IMR-90 (cell line): Measurements from ENCODE around the gene SERINC3. TPM values are rescaled to one million over a fixed set of nuclear protein-coding genes. Genes with fewer than 3 reads are reported as not detected.

Experiments
- ATAC-seq: fragments of 200-7000 bp; cut with Tn5 transposase; 2 replicates; pipeline ENCODE4 v1.9.1; 2020; ENCODE audit warnings: low read depth, mild to moderate bottlenecking, moderate library complexity
- BruUV-seq: library from RNA; stranded (reverse); fragments of 400-500 nt; replicated peaks from 2 replicates; lab custom pipeline; 2021; lab: Mats Ljungman, UMichigan
- CTCF ChIA-PET: fragments of 300-600 bp; formaldehyde crosslinking; extraction: SDS; loops from one replicate; lab custom pipeline; 2021; ENCODE audit warnings: antibody characterized with exemption; lab: Yijun Ruan, JAX
- POLR2A ChIA-PET: fragments of 300-600 bp; sonication (Branson Sonifier 250); formaldehyde crosslinking; loops from one replicate; lab custom pipeline; 2022; ENCODE audit warnings: antibody characterized with exemption; ENCODE audit not compliant: unreplicated experiment; lab: Charles Lee
- DNase-seq: peaks from one replicate; pipeline ENCODE4 v3.0.0; 2013
- H2AFZ ChIP-seq: replicated peaks from 2 replicates; pipeline ENCODE3; 2013; ENCODE audit warnings: low read length, mild to moderate bottlenecking; ENCODE audit not compliant: poor library complexity
- H2AK5ac ChIP-seq: 2 replicates; pipeline ENCODE4 v1.6.1; 2013; ENCODE audit warnings: low read depth, low read length, inconsistent platforms
- H2AK9ac ChIP-seq: replicated peaks from 2 replicates; pipeline ENCODE3; 2013; ENCODE audit warnings: mild to moderate bottlenecking, low read depth, low read length, moderate library complexity; ENCODE audit not compliant: poor library complexity
- H2BK120ac ChIP-seq: 2 replicates; pipeline ENCODE4 v1.6.1; 2013; ENCODE audit warnings: low read depth, low read length, inconsistent platforms
- H2BK15ac ChIP-seq: 3 replicates; pipeline ENCODE4 v1.6.1; 2013; ENCODE audit warnings: low read depth, low read length, inconsistent platforms
- H2BK20ac ChIP-seq: 2 replicates; pipeline ENCODE4 v1.6.1; 2013; ENCODE audit warnings: low read depth, mild to moderate bottlenecking, inconsistent platforms, low read length, moderate library complexity
- H2BK5ac ChIP-seq: 2 replicates; pipeline ENCODE4 v1.6.1; 2013; ENCODE audit warnings: mild to moderate bottlenecking, low read depth, low read length, inconsistent platforms; ENCODE audit not compliant: poor library complexity, severe bottlenecking
- H3K14ac ChIP-seq: replicated peaks from 2 replicates; pipeline ENCODE4 v1.6.1; 2013; ENCODE audit warnings: low read depth, low read length, inconsistent platforms
- H3K18ac ChIP-seq: 2 replicates; pipeline ENCODE4 v1.6.1; 2013; ENCODE audit warnings: low read depth, low read length, control low read depth
- H3K23ac ChIP-seq: 2 replicates; pipeline ENCODE4 v1.6.1; 2013; ENCODE audit warnings: low read depth, low read length, inconsistent platforms
- H3K27ac ChIP-seq: 2 replicates; pipeline ENCODE4 v1.5.1; 2013; ENCODE audit warnings: mild to moderate bottlenecking, control low read depth, low read length; ENCODE audit not compliant: insufficient read depth
- H3K27me3 ChIP-seq: 2 replicates; pipeline ENCODE4 v1.6.1; 2013; ENCODE audit warnings: low read length; ENCODE audit not compliant: control insufficient read depth, insufficient read depth
- H3K36me3 ChIP-seq: 2 replicates; pipeline ENCODE4 v1.6.1; 2013; ENCODE audit warnings: low read length, mixed read lengths; ENCODE audit not compliant: control insufficient read depth, insufficient read depth
- H3K4ac ChIP-seq: 2 replicates; pipeline ENCODE4 v1.6.1; 2013; ENCODE audit warnings: low read depth, low read length, inconsistent platforms
- H3K4me1 ChIP-seq: 2 replicates; pipeline ENCODE4 v1.6.1; 2013; ENCODE audit warnings: low read length, mixed read lengths; ENCODE audit not compliant: control insufficient read depth, insufficient read depth
- H3K4me2 ChIP-seq: 2 replicates; pipeline ENCODE4 v1.6.1; 2013; ENCODE audit warnings: low read depth, mild to moderate bottlenecking, control low read depth, low read length, moderate library complexity
- H3K4me3 ChIP-seq: 2 replicates; pipeline ENCODE4 v1.5.1; 2013; ENCODE audit warnings: low read depth, mild to moderate bottlenecking, control low read depth, low read length, moderate library complexity; ENCODE audit not compliant: insufficient read depth
- H3K56ac ChIP-seq: 2 replicates; pipeline ENCODE4 v1.6.1; 2013; ENCODE audit warnings: low read length, inconsistent platforms; ENCODE audit not compliant: insufficient read depth; ENCODE audit errors: extremely low read depth
- H3K79me1 ChIP-seq, 2 experiments: 2 replicates each; pipeline ENCODE4 v1.6.1; 2013; ENCODE audit warnings: low read length in 2 of 2, inconsistent platforms in 1 of 2, low read depth in 1 of 2
- H3K9ac ChIP-seq: 2 replicates; pipeline ENCODE4 v1.6.1; 2013; ENCODE audit warnings: low read depth, low read length, control low read depth
- H3K9me1 ChIP-seq: 2 replicates; pipeline ENCODE4 v1.6.1; 2013; ENCODE audit warnings: low read length, inconsistent platforms; ENCODE audit not compliant: insufficient read depth
- H3K9me3 ChIP-seq: 2 replicates; pipeline ENCODE4 v1.6.1; 2013; ENCODE audit warnings: low read length; ENCODE audit not compliant: control insufficient read depth, insufficient read depth
- H4K20me1 ChIP-seq: 2 replicates; pipeline ENCODE4 v1.6.1; 2013; ENCODE audit warnings: low read length, inconsistent platforms; ENCODE audit not compliant: insufficient read depth
- H4K5ac ChIP-seq: 2 replicates; pipeline ENCODE4 v1.6.1; 2013; ENCODE audit warnings: mild to moderate bottlenecking, low read depth, low read length, control low read depth
- H4K8ac ChIP-seq, 2 experiments: 2 replicates each; pipeline ENCODE4 v1.6.1; 2013; ENCODE audit warnings: low read depth in 2 of 2, low read length in 2 of 2, control low read depth in 1 of 2, inconsistent platforms in 1 of 2
- H4K91ac ChIP-seq: 2 replicates; pipeline ENCODE4 v1.6.1; 2013; ENCODE audit warnings: low read depth, low read length, inconsistent platforms; ENCODE audit not compliant: insufficient read depth
- CEBPB ChIP-seq: IDR thresholded peaks from 2 replicates; pipeline ENCODE4 v1.6.1; 2012; ENCODE audit warnings: low read depth, low read length, improper control_type of control experiment
- NFE2L2 ChIP-seq: fragments of 150-350 bp; IDR thresholded peaks from 2 replicates; pipeline ENCODE4 v1.6.1; 2016; ENCODE audit warnings: low read depth, mild to moderate bottlenecking, low read length
- POLR2A ChIP-seq: IDR thresholded peaks from 2 replicates; pipeline ENCODE4 v1.6.1; 2012; ENCODE audit warnings: mild to moderate bottlenecking, low read depth, low read length
- RFX5 ChIP-seq: IDR thresholded peaks from 2 replicates; pipeline ENCODE4 v1.8.0; 2012; ENCODE audit warnings: low read depth, mild to moderate bottlenecking, low read length, moderate library complexity
- SMC3 ChIP-seq: fragments of 150-350 bp; IDR thresholded peaks from 2 replicates; pipeline ENCODE4 v1.6.1; 2016; ENCODE audit warnings: low read depth, mild to moderate bottlenecking, antibody characterized with exemption, low read length, moderate library complexity
- WGBS, 2 experiments: methylation state at CpG; one replicate each; pipeline versions ENCODE4 v1.1.5 to v1.1.7; 2013; ENCODE audit warnings: missing lambda C conversion rate in 2 of 2; ENCODE audit not compliant: insufficient read length in 1 of 2; ENCODE audit errors: extremely low coverage in 2 of 2; 5-methylcytosine and 5-hydroxymethylcytosine counted together
- dilution Hi-C: fragments of 300-500 bp; cut with HindIII; formaldehyde crosslinking; loops from one replicate; pipeline ENCODE4 v1.14.3; 2018; ENCODE audit warnings: low sequenced_read_pairs; ENCODE audit not compliant: unreplicated experiment
- in situ Hi-C: fragments of 300-500 bp; cut with MboI; formaldehyde crosslinking; loops from 3 replicates; pipeline ENCODE4 v1.14.3; 2019; ENCODE audit warnings: low sequenced_read_pairs, inconsistent platforms, mixed read lengths
- intact Hi-C: fragments of 100-400 bp; cut with micrococcal nuclease; formaldehyde crosslinking; loops from 2 replicates; pipeline ENCODE4 v1.10.0; 2022
- polyA plus RNA-seq, 3 experiments: library from polyadenylated mRNA; depleted of rRNA; stranded (reverse); fragments of >200 nt; gene quantifications; 2 replicates each; pipeline ENCODE4 v1.2.3, GENCODE V29; 2012; ENCODE audit warnings: low replicate concordance in 1 of 3
- total RNA-seq: library from RNA; depleted of rRNA; stranded (reverse); fragments of >200 nt; gene quantifications from 2 replicates; pipeline ENCODE4 v1.2.3, GENCODE V29; 2012
- TF ChIP-seq, protein P1 (sequence below): fragments of 150-350 bp; IDR thresholded peaks from 2 replicates; pipeline ENCODE4 v1.6.1; 2016; ENCODE audit warnings: low read depth, mild to moderate bottlenecking, low read length, moderate library complexity, borderline replicate concordance

Gene SERINC3
- total and polyA plus RNA-seq, 2 of the 4 experiments (the other 2 are of a cell fraction): 101 to 132 TPM

DNA sequence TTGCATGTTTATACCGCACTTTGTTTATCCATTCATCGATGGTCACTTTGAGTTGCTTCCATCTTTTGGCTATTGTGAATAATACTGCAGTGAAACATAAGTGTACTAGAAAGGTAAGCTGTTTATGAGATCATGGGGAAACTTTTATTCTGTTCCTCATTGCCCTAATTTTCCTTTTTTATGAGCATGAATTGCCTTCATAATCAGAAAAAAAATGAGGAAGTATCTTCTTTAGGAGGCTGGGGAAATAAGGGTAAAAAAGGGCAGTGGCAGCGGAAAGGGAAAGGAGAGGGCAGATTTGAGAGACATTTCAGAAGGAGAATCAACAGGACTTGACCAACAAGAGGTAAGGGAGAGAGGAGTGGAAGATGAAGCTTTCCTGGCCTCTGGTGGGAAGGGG lies 14.3 kb upstream of the SERINC3 start:
- Histone ChIP-seq H3K4me3 (no peak overlapping the region), H3K4me2 (no peak overlapping the region), H2BK120ac (no peak overlapping the region), H2BK5ac (no peak overlapping the region), H3K9me3 (no peaks in the 10 kb centered on the region), H2AFZ (peak overlapping the region; percentile 54), H3K9ac (no peak overlapping the region), H2AK5ac (no peak overlapping the region), H3K27ac (no peak overlapping the region), H3K4ac (no peak overlapping the region), H3K36me3 (no peaks in the 10 kb centered on the region), H4K8ac (no peak overlapping the region), H3K4me1 (peaks cover 3% of the 10 kb centered on the region), H4K20me1 (no peaks in the 10 kb centered on the region), H4K5ac (no peak overlapping the region), H3K23ac (0 out of 2 replicates have a peak overlapping the region, but pooled peaks have one; percentile 22), H3K79me1 (peaks cover 15 to 30% of the 10 kb centered on the region in 2 experiments), H3K27me3 (no peaks in the 10 kb centered on the region), H2BK20ac (no peak overlapping the region), H3K18ac (no peak overlapping the region), H3K9me1 (0 out of 2 replicates have a peak, but pooled peaks cover 4% of the 10 kb centered on the region), H4K91ac (no peak overlapping the region), H3K14ac (no peak overlapping the region), H2AK9ac (no peak overlapping the region), H3K56ac (no peak overlapping the region), H2BK15ac (no peak overlapping the region)
- in situ Hi-C loops: loop anchor here (10.0 kb wide), 1 partner anchor 69 kb away; no protein-coding TSS in a partner anchor
- BruUV-seq: no TSS peak
- DNase-seq: no peak
- no peak for ATAC-seq
- intact Hi-C loops: no loop called here
- WGBS, 2 experiments: 100% methylated on average over 1 of the region's 3 CpGs; no CpG with 5 or more reads in 1 of the 2 experiments
- POLR2A ChIA-PET: no interaction called here
- TF ChIP-seq, protein P1, sequence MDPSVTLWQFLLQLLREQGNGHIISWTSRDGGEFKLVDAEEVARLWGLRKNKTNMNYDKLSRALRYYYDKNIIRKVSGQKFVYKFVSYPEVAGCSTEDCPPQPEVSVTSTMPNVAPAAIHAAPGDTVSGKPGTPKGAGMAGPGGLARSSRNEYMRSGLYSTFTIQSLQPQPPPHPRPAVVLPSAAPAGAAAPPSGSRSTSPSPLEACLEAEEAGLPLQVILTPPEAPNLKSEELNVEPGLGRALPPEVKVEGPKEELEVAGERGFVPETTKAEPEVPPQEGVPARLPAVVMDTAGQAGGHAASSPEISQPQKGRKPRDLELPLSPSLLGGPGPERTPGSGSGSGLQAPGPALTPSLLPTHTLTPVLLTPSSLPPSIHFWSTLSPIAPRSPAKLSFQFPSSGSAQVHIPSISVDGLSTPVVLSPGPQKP: no peak
- no peak for TF ChIP-seq NFE2L2
- no peak for TF ChIP-seq SMC3
- TF ChIP-seq RFX5: no peak
- TF ChIP-seq CEBPB: no peak
- TF ChIP-seq POLR2A: no peak
- CTCF ChIA-PET: no interaction called here
- dilution Hi-C loops: no loop called here
